T-helper 1 cell treated with Interleukin-12 subunit alpha and Interleukin-12 subunit beta and Interleukin-4 antibody, amounts not matched to agents 30 μg/mL and 1 μg/mL, for 36 hours (primary cell): ENCODE data around the gene LITAF.

Source experiments
- H3K27ac Mint-ChIP-seq: one replicate; pipeline ENCODE4 v1.8.0; 2021; ENCODE audit warnings: mild to moderate bottlenecking, mixed read lengths
- H3K27me3 Mint-ChIP-seq: one replicate; pipeline ENCODE4 v1.8.0; 2021; ENCODE audit warnings: low read depth, mixed read lengths
- H3K36me3 Mint-ChIP-seq: one replicate; pipeline ENCODE4 v1.8.0; 2021; ENCODE audit warnings: low read depth, mixed read lengths
- H3K4me1 Mint-ChIP-seq: one replicate; pipeline ENCODE4 v1.8.0; 2021; ENCODE audit warnings: low read depth, mixed read lengths
- H3K4me3 Mint-ChIP-seq: one replicate; pipeline ENCODE4 v1.8.0; 2021; ENCODE audit warnings: mild to moderate bottlenecking, moderate library complexity, mixed read lengths
- H3K9me3 Mint-ChIP-seq: one replicate; pipeline ENCODE4 v1.8.0; 2021; ENCODE audit warnings: mixed read lengths

Gene LITAF

GRCh38 chr16:11626657-11627291 is 40.1 kb upstream of the LITAF start:
- Mint-ChIP-seq H3K27me3 (no peaks in the 10 kb centered on the region), H3K36me3 (peaks cover 3% of the 10 kb centered on the region), H3K9me3 (no peaks in the 10 kb centered on the region), H3K27ac (no peak overlapping the region), H3K4me1 (peaks cover 37% of the 10 kb centered on the region), H3K4me3 (no peak overlapping the region)

GRCh38 chr16:11625769-11626168 is 39.0 kb upstream of the LITAF start:
- Mint-ChIP-seq H3K27me3 (no peaks in the 10 kb centered on the region), H3K4me1 (peaks cover 44% of the 10 kb centered on the region), H3K36me3 (peaks cover 8% of the 10 kb centered on the region), H3K9me3 (no peaks in the 10 kb centered on the region), H3K4me3 (no peak overlapping the region), H3K27ac (no peak overlapping the region)

GRCh38 chr16:11624636-11625607 is 38.2 kb upstream of the LITAF start:
- no peak overlapping the region for H3K4me3 Mint-ChIP-seq
- peaks cover 13% of the 10 kb centered on the region for H3K36me3 Mint-ChIP-seq
- H3K27me3 Mint-ChIP-seq = no peaks in the 10 kb centered on the region
- H3K9me3 Mint-ChIP-seq = peaks cover 5% of the 10 kb centered on the region
- peak overlapping the region; percentile 59 for H3K27ac Mint-ChIP-seq
- peaks cover 51% of the 10 kb centered on the region for H3K4me1 Mint-ChIP-seq

GRCh38 chr16:11624205-11624604 is 37.5 kb upstream of the LITAF start:
- no peaks in the 10 kb centered on the region for H3K27me3 Mint-ChIP-seq
- H3K27ac Mint-ChIP-seq = peak overlapping the region; percentile 59
- H3K4me1 Mint-ChIP-seq = peaks cover 52% of the 10 kb centered on the region
- peaks cover 13% of the 10 kb centered on the region for H3K36me3 Mint-ChIP-seq
- H3K4me3 Mint-ChIP-seq = no peak overlapping the region
- H3K9me3 Mint-ChIP-seq = peaks cover 5% of the 10 kb centered on the region

- Mint-ChIP-seq H3K4me3 (peak overlapping the region; percentile 88), H3K27me3 (no peaks in the 10 kb centered on the region), H3K9me3 (peaks cover 5% of the 10 kb centered on the region), H3K27ac (peak overlapping the region; percentile 95), H3K4me1 (peaks cover 50% of the 10 kb centered on the region), H3K36me3 (peaks cover 13% of the 10 kb centered on the region)
These were observed 35.4 kb upstream of the LITAF start for GRCh38 chr16:11621920-11622651.

- H3K27ac Mint-ChIP-seq = peak overlapping the region; percentile 95
- H3K36me3 Mint-ChIP-seq = peaks cover 13% of the 10 kb centered on the region
- peaks cover 50% of the 10 kb centered on the region for H3K4me1 Mint-ChIP-seq
- H3K9me3 Mint-ChIP-seq = peaks cover 5% of the 10 kb centered on the region
- H3K27me3 Mint-ChIP-seq = no peaks in the 10 kb centered on the region
- H3K4me3 Mint-ChIP-seq = peak overlapping the region; percentile 88
These were observed 34.8 kb upstream of the LITAF start for GRCh38 chr16:11621539-11621919.

- peaks cover 13% of the 10 kb centered on the region for H3K36me3 Mint-ChIP-seq
- peaks cover 48% of the 10 kb centered on the region for H3K4me1 Mint-ChIP-seq
- H3K27me3 Mint-ChIP-seq = no peaks in the 10 kb centered on the region
- H3K27ac Mint-ChIP-seq = peak overlapping the region; percentile 80
- peaks cover 5% of the 10 kb centered on the region for H3K9me3 Mint-ChIP-seq
- peak overlapping the region; percentile 17 for H3K4me3 Mint-ChIP-seq
These were observed 33.7 kb upstream of the LITAF start for GRCh38 chr16:11620243-11621003.

GRCh38 chr16:11619327-11619851 is 32.7 kb upstream of the LITAF start:
- peaks cover 38% of the 10 kb centered on the region for H3K4me1 Mint-ChIP-seq
- peaks cover 5% of the 10 kb centered on the region for H3K9me3 Mint-ChIP-seq
- H3K27ac Mint-ChIP-seq = peak overlapping the region; percentile 79
- peak overlapping the region; percentile 41 for H3K4me3 Mint-ChIP-seq
- H3K27me3 Mint-ChIP-seq = no peaks in the 10 kb centered on the region
- peaks cover 13% of the 10 kb centered on the region for H3K36me3 Mint-ChIP-seq

- Mint-ChIP-seq H3K4me1 (peaks cover 36% of the 10 kb centered on the region), H3K27me3 (no peaks in the 10 kb centered on the region), H3K9me3 (peaks cover 5% of the 10 kb centered on the region), H3K4me3 (no peak overlapping the region), H3K27ac (peak overlapping the region; percentile 79), H3K36me3 (peaks cover 10% of the 10 kb centered on the region)
These were observed 31.5 kb upstream of the LITAF start for GRCh38 chr16:11618107-11618717.

GRCh38 chr16:11615748-11616447 is 29.2 kb upstream of the LITAF start:
- no peak overlapping the region for H3K27ac Mint-ChIP-seq
- H3K36me3 Mint-ChIP-seq = peaks cover 5% of the 10 kb centered on the region
- no peak overlapping the region for H3K4me3 Mint-ChIP-seq
- H3K27me3 Mint-ChIP-seq = peaks cover under 1% of the 10 kb centered on the region
- peaks cover 21% of the 10 kb centered on the region for H3K4me1 Mint-ChIP-seq
- peaks cover 5% of the 10 kb centered on the region for H3K9me3 Mint-ChIP-seq

GRCh38 chr16:11614587-11615175 is 28.0 kb upstream of the LITAF start:
- Mint-ChIP-seq H3K9me3 (no peaks in the 10 kb centered on the region), H3K4me3 (no peak overlapping the region), H3K36me3 (no peaks in the 10 kb centered on the region), H3K27ac (peak overlapping the region; percentile 38), H3K27me3 (peaks cover 9% of the 10 kb centered on the region), H3K4me1 (peaks cover 13% of the 10 kb centered on the region)

- Mint-ChIP-seq H3K4me3 (no peak overlapping the region), H3K36me3 (no peaks in the 10 kb centered on the region), H3K27me3 (peaks cover 9% of the 10 kb centered on the region), H3K4me1 (peaks cover 7% of the 10 kb centered on the region), H3K27ac (no peak overlapping the region), H3K9me3 (no peaks in the 10 kb centered on the region)
These were observed 26.9 kb upstream of the LITAF start for GRCh38 chr16:11613381-11614303.
